ENCODE data around the gene RALGAPA1. TPM values are rescaled to one million over a fixed set of nuclear protein-coding genes. Genes with fewer than 3 reads are reported as not detected.

The RALGAPA1 gene
- total RNA-seq, 1 experiment from 2014 or later, result 31.7 TPM

GRCh38 chr14:35499180-35499579 is 309.9 kb downstream of the RALGAPA1 start:
- ATAC-seq (no peak), DNase-seq (ENCODE audit: low spot score) (no peak)
- POLR2A ChIA-PET, result no interaction called here
- H3K36me3 Mint-ChIP-seq, result no peaks in the 10 kb centered on the region
- H3K4me3 Mint-ChIP-seq, result no peak overlapping the region
- no peak for TF ChIP-seq NFE2L1 (CRISPR knock-in tag; IDR thresholded peaks at IDR 0.05)
- no peak for TF ChIP-seq KAT7 (CRISPR knock-in tag; IDR thresholded peaks at IDR 0.05; ENCODE audit: borderline replicate concordance)
- no peak for TF ChIP-seq ZNF219 (CRISPR knock-in tag; IDR thresholded peaks at IDR 0.05; ENCODE audit: borderline replicate concordance)
- TF ChIP-seq ERG (CRISPR knock-in tag; IDR thresholded peaks at IDR 0.05), result no peak
- no peak for TF ChIP-seq NR1H2 (CRISPR knock-in tag; IDR thresholded peaks at IDR 0.05)
- no peak for TF ChIP-seq ZNF425 (CRISPR knock-in tag; conservative IDR thresholded peaks at IDR 0.05)
- no peak for TF ChIP-seq MXD4 (CRISPR knock-in tag; IDR thresholded peaks at IDR 0.05; ENCODE audit: borderline replicate concordance)
- no peak for TF ChIP-seq HMGA2 (CRISPR knock-in tag; IDR thresholded peaks at IDR 0.05)
- TF ChIP-seq JUN (CRISPR knock-in tag; IDR thresholded peaks at IDR 0.05), result no peak
- no peak for TF ChIP-seq ESRRA (CRISPR knock-in tag; IDR thresholded peaks at IDR 0.05; ENCODE audit: borderline replicate concordance)
- TF ChIP-seq ATF2 (CRISPR knock-in tag; IDR thresholded peaks at IDR 0.05; ENCODE audit: borderline replicate concordance, low read depth), result no peak
- no peak for TF ChIP-seq IRF2 (CRISPR knock-in tag; IDR thresholded peaks at IDR 0.05; ENCODE audit: borderline replicate concordance, low read depth)
- TF ChIP-seq ETV6 (CRISPR knock-in tag; IDR thresholded peaks at IDR 0.05), result no peak
- TF ChIP-seq, protein P1, sequence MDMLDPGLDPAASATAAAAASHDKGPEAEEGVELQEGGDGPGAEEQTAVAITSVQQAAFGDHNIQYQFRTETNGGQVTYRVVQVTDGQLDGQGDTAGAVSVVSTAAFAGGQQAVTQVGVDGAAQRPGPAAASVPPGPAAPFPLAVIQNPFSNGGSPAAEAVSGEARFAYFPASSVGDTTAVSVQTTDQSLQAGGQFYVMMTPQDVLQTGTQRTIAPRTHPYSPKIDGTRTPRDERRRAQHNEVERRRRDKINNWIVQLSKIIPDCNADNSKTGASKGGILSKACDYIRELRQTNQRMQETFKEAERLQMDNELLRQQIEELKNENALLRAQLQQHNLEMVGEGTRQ (CRISPR knock-in tag; IDR thresholded peaks at IDR 0.05), result no peak
- no peak for TF ChIP-seq ELF4 (CRISPR knock-in tag; IDR thresholded peaks at IDR 0.05; ENCODE audit: low read depth)
- no peaks in the 10 kb centered on the region for H3K27me3 Mint-ChIP-seq (ENCODE audit: low read depth)
- peaks cover 6% of the 10 kb centered on the region; the same call in 1 of the 2 replicates for H3K9me3 Mint-ChIP-seq
- CTCF ChIA-PET, result interaction anchor here (0.8 kb wide), 1 partner anchor 60 kb away, joined by 4 read pairs; no protein-coding TSS in a partner anchor
- no peak overlapping the region for H3K27ac Mint-ChIP-seq
- no peaks in the 10 kb centered on the region for H3K4me1 Mint-ChIP-seq

- no peak for ATAC-seq
- Mint-ChIP-seq H3K4me1 (no peaks in the 10 kb centered on the region), H3K36me3 (no peaks in the 10 kb centered on the region), H3K27ac (no peak overlapping the region; the same call in 1 of the 2 replicates), H3K27me3 (ENCODE audit: low read depth) (no peaks in the 10 kb centered on the region), H3K4me3 (no peak overlapping the region), H3K9me3 (peaks cover 28% of the 10 kb centered on the region)
- ChIA-PET CTCF (no interaction called here), POLR2A (no interaction called here)
- DNase-seq (ENCODE audit: low spot score), result no peak
- TF ChIP-seq, protein P2, sequence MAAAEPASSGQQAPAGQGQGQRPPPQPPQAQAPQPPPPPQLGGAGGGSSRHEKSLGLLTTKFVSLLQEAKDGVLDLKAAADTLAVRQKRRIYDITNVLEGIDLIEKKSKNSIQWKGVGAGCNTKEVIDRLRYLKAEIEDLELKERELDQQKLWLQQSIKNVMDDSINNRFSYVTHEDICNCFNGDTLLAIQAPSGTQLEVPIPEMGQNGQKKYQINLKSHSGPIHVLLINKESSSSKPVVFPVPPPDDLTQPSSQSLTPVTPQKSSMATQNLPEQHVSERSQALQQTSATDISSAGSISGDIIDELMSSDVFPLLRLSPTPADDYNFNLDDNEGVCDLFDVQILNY (CRISPR knock-in tag; IDR thresholded peaks at IDR 0.05), result no peak
Measured at GRCh38 chr14:35495278-35495677, 313.8 kb downstream of the RALGAPA1 start.

- Mint-ChIP-seq H3K4me1 (no peaks in the 10 kb centered on the region), H3K9me3 (peaks cover 29% of the 10 kb centered on the region), H3K27ac (no peak overlapping the region), H3K4me3 (no peak overlapping the region), H3K36me3 (no peaks in the 10 kb centered on the region), H3K27me3 (ENCODE audit: low read depth) (no peaks in the 10 kb centered on the region)
- no peak for ATAC-seq
- CTCF ChIA-PET, result no interaction called here
- no peak for TF ChIP-seq ETV6 (CRISPR knock-in tag; IDR thresholded peaks at IDR 0.05)
- POLR2A ChIA-PET, result no interaction called here
- no peak for DNase-seq (ENCODE audit: low spot score)
Measured at GRCh38 chr14:35492569-35493014, 316.5 kb downstream of the RALGAPA1 start.

Other genes starting within 250 kb of the RALGAPA1 start
- gene BRMS1L, start 17.0 kb upstream of the RALGAPA1 start, total RNA-seq (2021), result 10.7 to 12.9 TPM (median 12.1 TPM) in 3 replicates

Measured in WTC11 (cell line).